GM19397 (cell line): ENCODE measurements around the gene THY1.
"Not testable (repeated sequence)": the region's sequence is repeated elsewhere in the genome, so short reads cannot be mapped to it uniquely, and the experiment has no call there.

Experiments
- ATAC-seq: cut with Tn5 transposase; IDR thresholded peaks from one replicate; pipeline ENCODE4 v1.9.1; 2021; ENCODE audit warnings: mild to moderate bottlenecking, moderate library complexity; ENCODE audit not compliant: unreplicated experiment

THY1 gene

DNA sequence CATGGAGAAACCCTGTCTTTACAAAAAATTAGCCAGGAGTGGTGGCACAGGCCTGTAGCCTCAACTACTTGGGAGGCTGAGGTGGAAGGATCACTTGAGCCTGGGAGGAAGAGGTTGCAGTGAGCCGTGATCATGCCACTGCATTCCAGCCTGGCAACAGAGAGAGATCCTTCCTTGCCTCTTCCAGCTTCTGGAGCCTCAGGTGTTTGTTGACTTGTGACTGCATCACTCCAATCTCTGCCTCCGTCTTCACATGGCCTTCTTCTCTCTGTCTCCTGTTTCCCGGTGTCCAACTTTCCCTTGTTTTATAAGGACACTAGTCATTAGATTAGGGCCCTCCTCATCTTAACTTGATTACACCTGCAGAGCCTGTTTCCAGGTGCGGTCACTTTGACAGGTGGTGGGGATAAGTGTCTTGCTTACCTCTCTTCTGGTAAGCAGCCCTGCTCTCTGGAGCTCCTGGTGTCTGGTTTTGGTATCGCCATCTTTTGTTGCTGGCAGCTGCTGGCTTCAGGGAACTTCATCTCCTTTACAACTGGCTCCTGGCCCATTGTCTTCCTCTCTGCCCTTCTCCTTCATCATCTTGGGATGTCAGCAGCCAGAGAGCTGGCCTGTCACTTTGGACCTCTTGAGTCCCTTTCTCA lies 33.2 kb downstream of the THY1 start:
- no peak for ATAC-seq

- ATAC-seq = no peak
Measured at GRCh38 chr11:119388103-119388502, 34.9 kb downstream of the THY1 start.

DNA sequence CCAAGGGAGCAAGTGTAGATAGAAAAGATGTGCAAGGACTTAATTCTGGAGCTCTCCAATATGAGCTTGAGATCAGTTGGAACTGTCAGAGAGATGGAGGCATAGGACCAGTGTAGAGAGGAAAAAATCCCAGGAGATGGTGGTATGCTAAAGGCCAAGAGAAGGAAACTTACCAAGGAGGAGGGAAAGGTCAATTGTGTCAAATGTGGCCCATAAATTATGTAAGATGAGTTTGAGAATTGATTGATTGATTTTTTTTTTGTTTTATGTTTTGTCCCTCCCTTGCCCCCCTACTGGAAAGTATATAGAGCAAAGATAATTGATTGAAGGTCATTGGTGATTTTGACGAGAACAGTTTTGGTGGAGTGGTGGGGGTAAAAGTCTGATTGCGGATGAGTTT lies 38.6 kb downstream of the THY1 start:
- no peak for ATAC-seq

DNA sequence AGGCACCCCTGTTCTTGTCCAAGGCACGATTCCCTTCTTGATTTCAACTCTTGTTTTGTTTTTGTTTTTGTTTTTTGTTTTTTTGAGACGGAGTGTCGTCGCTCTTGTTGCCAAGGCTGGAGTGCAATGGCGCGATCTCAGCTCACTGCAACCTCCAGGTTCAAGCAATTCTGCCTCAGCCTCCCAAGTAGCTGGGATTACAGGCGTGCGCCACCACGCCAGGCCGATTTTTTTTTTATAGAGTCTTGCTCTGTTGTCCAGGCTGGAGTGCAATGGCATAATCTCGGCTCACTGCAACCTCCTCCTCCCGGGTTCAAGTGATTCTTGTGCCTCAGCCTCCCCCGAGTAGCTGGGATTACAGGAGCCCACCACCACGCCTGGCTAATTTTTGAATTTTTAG lies 40.5 kb downstream of the THY1 start:
- ATAC-seq = not testable (repeated sequence)

GRCh38 chr11:119382101-119382500 lies 40.9 kb downstream of the THY1 start:
- ATAC-seq = no peak

- ATAC-seq = peak; percentile 98
Measured at GRCh38 chr11:119381181-119381988, 41.6 kb downstream of the THY1 start, which contains the start of gene USP2. TSS of gene USP2 (minus strand) at chr11:119381690. CDS start at chr11:119373480, 8,210 bp downstream.

DNA sequence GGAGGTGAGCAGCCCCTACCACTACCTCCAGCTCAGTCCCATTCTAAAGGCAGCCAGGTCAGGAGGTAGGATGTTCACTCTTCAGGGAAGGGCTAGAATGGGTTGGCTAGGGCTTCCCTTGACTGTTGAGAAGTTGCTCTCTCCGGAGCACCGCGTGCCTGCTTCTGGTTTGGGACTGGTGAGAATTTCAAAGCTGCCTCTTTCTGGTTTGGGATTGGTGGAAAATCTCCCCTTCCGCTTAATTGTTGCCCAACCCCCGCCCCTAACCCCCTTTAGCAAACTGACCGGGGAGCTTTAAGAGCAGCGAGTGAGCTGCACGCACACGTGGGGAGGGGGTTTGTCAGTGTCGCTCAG lies 42.2 kb downstream of the THY1 start:
- ATAC-seq = no peak

DNA sequence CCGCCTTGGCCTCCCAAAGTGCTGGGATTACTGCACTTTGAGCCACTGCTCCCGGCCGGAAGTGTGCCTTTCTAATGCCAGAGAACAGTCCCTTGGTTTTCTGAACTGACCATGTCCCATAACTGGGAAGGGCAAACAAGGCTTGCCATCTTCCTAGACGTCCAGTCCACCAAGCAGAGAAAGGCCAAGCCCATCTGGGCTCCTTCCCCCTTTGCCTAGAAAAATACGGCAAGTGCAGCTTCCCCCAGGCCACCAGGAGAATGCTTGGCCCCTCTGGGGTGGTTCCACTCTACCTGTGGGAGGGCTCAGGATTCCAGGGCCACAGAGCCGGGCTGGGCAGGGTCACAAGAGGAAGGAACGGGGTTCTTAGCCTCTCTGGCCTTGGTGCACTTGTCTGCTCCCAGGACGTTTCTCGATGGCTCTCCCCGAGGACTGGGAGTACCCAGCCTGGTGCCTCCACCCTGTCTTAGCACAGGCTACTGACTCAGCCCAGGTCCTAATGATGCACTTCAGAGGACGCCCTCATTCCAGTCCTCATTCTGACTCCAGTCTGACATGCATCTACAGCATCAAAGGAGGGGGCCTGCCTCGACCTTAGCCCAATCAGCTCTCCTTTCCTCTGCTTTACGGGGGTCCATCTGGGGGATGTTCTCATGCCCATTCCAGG lies 42.7 kb downstream of the THY1 start:
- ATAC-seq = no peak

- no peak for ATAC-seq
Measured at GRCh38 chr11:119378851-119379465, 44.0 kb downstream of the THY1 start.

DNA sequence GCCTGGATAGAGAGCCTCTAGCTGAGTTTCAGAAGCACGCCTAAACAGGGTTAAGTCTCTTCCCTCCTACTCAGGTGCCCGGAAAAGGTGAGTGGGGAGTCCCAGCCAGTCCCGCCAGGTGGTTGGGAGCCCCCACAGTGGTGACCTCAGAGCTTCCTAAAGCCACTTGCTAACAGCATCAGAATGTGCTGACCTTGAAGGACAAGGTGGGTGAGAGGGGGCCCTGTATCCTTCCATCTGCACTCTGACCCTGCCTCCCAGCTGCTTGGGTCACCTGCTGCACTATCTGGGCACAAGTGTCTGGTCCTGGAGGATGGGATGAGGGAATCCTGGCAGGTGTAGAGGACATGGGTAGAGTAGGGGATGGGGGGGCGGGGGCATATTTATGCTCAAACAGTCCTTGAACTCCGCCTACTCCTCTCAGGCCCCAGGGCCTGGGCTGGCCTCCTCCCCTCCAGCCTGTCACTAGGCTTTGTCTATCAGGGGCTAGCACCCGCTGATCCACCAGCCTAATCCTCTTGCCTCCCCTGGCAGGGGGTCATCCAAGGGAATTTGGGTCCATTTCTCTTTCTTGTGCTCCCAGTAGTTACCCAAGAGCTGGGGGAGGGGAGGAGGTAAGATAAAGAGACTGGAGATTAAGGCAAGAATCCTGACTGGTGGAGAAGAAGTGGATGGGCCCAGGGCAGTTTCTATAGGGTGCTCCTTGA lies 44.9 kb downstream of the THY1 start:
- ATAC-seq = no peak

DNA sequence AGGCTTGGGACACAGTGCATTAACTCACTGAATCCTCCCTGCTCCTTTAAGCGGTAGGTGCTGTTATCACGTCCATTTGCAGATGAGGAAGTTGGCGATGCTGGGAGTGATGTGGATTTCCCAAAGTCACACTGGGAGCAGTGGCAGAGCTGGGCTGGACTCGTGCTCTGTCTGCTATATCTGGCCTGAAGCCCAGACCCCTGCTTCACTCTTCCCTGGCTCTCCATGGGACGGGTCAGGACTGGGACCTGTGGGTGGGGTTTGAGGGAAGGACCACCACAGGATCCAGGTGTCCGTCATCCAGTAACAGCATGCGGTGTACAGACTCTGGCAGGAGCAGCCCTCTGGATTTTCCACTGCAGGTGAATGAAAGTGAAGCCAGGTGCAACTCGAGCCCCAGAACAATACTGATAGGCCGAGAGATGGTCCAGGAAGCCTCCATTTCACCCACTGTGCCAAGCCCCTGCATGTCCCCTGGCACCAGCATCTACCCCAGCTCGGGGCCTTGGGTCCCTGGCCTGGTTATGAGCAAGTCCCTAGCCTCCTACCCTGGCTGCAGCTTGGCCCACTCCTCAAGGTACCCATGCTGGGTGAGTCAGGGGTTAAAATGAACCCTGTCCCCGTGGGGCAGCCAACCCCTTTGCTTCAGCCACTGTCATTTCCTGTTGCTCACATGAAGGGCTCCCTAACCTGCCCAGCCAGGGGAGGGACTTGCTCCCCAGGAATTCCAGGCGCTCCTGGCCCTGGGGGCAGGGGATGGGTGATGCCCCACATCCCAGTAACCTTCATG lies 45.7 kb downstream of the THY1 start:
- no peak for ATAC-seq

DNA sequence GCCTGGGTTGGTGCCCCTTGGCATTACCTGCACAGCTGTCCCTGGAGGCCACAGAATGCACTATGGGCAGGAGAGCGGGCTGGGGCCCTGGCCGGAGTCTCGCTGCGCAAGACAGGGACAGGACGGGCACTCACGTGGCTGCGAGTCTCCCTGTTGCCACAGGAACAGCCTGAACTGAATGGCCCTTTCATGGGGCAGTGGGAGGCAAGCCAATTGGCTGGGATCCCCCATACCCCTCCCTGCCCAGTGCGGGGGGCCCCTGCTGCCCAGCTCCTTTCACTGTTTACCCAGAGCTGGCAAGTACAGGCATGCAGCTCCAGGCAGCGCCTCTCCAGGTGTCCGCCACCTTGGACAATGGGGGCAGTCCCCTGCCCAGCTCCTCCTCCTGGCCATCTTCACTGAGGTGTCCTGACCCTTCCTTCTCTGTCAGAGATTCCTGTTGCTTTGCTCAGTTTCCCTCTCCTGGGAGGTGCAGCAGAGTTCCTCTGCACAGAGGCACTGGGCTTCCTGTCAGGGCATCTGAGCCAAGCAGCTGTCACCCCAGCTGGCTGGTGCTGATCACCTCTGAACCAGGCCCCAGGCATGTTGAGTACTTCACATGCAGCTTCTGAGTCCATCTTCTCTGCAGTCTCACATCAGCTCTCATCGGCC lies 46.6 kb downstream of the THY1 start:
- no peak for ATAC-seq

DNA sequence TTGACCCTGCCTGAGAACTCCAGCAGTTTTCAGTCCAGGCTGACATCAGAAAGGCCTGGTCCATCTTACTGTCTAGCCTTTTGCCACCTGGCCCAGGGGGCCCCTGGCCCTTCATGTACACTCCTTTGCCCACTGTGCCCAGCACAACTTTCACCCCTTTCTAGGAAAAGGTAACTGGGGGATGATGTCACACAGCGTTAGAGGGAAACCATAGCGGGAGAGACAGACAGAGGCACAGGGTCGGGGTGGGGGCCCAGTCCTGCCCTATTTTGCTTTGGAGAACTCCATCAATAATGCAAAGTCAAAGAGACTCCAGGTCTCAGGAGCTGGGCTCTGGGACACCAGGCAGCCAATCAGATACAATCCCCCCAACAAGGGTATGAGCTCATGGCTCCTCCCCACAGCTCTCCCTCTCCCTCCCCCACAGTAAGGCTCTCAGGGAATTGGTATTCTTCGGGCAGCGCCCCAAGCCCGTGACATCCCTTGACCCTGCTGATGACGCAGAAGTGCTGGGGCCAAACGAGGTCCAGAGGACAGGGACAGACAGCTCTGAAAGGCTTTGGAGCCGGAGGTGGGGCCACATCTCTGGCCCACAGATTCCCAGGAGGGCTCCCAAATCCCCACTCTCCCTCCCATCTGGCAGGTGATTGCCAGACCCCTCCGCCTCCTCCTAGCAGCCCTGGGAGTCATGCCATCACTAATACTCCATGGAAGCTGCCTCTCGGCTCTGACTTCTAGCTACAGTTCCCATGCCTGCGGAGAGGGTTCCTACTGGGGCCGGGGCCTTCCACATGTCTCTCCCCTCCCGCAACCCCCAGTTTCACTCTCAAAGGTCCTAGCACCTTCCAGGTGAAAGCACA lies 47.4 kb downstream of the THY1 start:
- ATAC-seq = no peak

- no peak for ATAC-seq
Measured at GRCh38 chr11:119374632-119375336, 48.2 kb downstream of the THY1 start.

- ATAC-seq = no peak
Measured at GRCh38 chr11:119373921-119374631, 48.9 kb downstream of the THY1 start.

GRCh38 chr11:119373059-119373920 lies 49.7 kb downstream of the THY1 start:
- ATAC-seq = no peak
